H1 (cell line): ENCODE measurements around the gene IGLL5. TPM values are rescaled to one million over a fixed set of nuclear protein-coding genes. Genes with fewer than 3 reads are reported as not detected.

ENCODE experiments used
- CTCF ChIA-PET: fragments of 300-600 bp; sonication (Branson Sonifier 250); formaldehyde crosslinking; loops from one replicate; lab custom pipeline; 2021; ENCODE audit not compliant: partially characterized antibody; lab: Charles Lee
- POLR2A ChIA-PET: fragments of 300-600 bp; sonication (Branson Sonifier 250); formaldehyde crosslinking; loops from one replicate; lab custom pipeline; 2021; ENCODE audit warnings: inconsistent platforms; ENCODE audit not compliant: partially characterized antibody; lab: Charles Lee
- DNase-seq, 2 experiments: peaks; one replicate each; pipeline versions ENCODE4 v3.0.0 to v3.0.0-alpha.2; 2010 to 2022; ENCODE audit warnings: low spot score in 2 of 2, low read depth in 1 of 2, mixed read lengths in 1 of 2
- FAIRE-seq: peaks from 2 replicates; lab custom pipeline; 2011; peaks lifted over from hg19 to GRCh38; lab: Jason Lieb, UNC
- H2AFZ ChIP-seq: 2 replicates; pipeline ENCODE4 v1.8.1; 2012; ENCODE audit warnings: low read length, inconsistent platforms
- H2AK5ac ChIP-seq: 2 replicates; pipeline ENCODE4 v1.6.1; 2013; ENCODE audit warnings: low read depth, low read length
- H2BK120ac ChIP-seq: replicated peaks from 2 replicates; pipeline ENCODE3; 2013; ENCODE audit warnings: low read depth, low read length, inconsistent platforms
- H2BK12ac ChIP-seq: 2 replicates; pipeline ENCODE4 v1.6.1; 2013; ENCODE audit warnings: low read depth, low read length
- H2BK15ac ChIP-seq: 2 replicates; pipeline ENCODE4 v1.6.1; 2013; ENCODE audit warnings: low read length
- H2BK20ac ChIP-seq: 2 replicates; pipeline ENCODE4 v1.6.1; 2013; ENCODE audit warnings: low read length
- H2BK5ac ChIP-seq: 2 replicates; pipeline ENCODE4 v1.6.1; 2013; ENCODE audit warnings: low read depth, low read length
- H3K14ac ChIP-seq: 2 replicates; pipeline ENCODE4 v1.6.1; 2013; ENCODE audit warnings: inconsistent platforms; ENCODE audit not compliant: insufficient read length
- H3K18ac ChIP-seq: 2 replicates; pipeline ENCODE4 v1.6.1; 2013; ENCODE audit warnings: low read length; ENCODE audit errors: extremely low read depth
- H3K23ac ChIP-seq: 2 replicates; pipeline ENCODE4 v1.6.1; 2013; ENCODE audit warnings: inconsistent platforms; ENCODE audit not compliant: insufficient read length
- H3K23me2 ChIP-seq: 2 replicates; pipeline ENCODE4 v1.6.1; 2013; ENCODE audit warnings: low read depth, low read length
- H3K27ac ChIP-seq: 2 replicates; pipeline ENCODE4 v1.6.1; 2011; ENCODE audit warnings: low read depth, low read length, inconsistent platforms
- H3K27me3 ChIP-seq, 4 experiments: replicated peaks in 1 of 4; 1 replicate in 1 of 4; 2 replicates in 3 of 4; pipeline versions ENCODE4 v1.6.1 to v1.8.1; 2011 to 2013; ENCODE audit warnings: low read length in 3 of 4, mild to moderate bottlenecking in 3 of 4, inconsistent platforms in 2 of 4, mixed read lengths in 2 of 4, moderate library complexity in 1 of 4; ENCODE audit not compliant: control insufficient read depth in 3 of 4, insufficient read depth in 3 of 4; ENCODE audit errors: extremely low read depth in 1 of 4
- H3K36me3 ChIP-seq, 4 experiments: 2 replicates each; pipeline versions ENCODE4 v1.6.1 to v1.8.1; 2011 to 2013; ENCODE audit warnings: mild to moderate bottlenecking in 4 of 4, low read length in 3 of 4, moderate library complexity in 2 of 4, control low read depth in 1 of 4, inconsistent platforms in 1 of 4; ENCODE audit not compliant: insufficient read depth in 4 of 4, control insufficient read depth in 2 of 4
- H3K4ac ChIP-seq: replicated peaks from 2 replicates; pipeline ENCODE3; 2013; ENCODE audit warnings: low read length, low read depth, mixed read lengths, inconsistent platforms; ENCODE audit not compliant: insufficient read length
- H3K4me1 ChIP-seq, 4 experiments: replicated peaks in 1 of 4; 1 replicate in 1 of 4; 2 replicates in 3 of 4; pipeline versions ENCODE4 v1.6.1 to v1.8.1; 2011 to 2013; ENCODE audit warnings: low read length in 3 of 4, inconsistent platforms in 2 of 4, mixed read lengths in 1 of 4; ENCODE audit not compliant: insufficient read depth in 4 of 4, control insufficient read depth in 3 of 4
- H3K4me2 ChIP-seq, 2 experiments: 2 replicates each; pipeline versions ENCODE4 v1.6.1 to v1.8.1; 2011 to 2013; ENCODE audit warnings: low read depth in 2 of 2, low read length in 2 of 2, control low read depth in 1 of 2, inconsistent platforms in 1 of 2, mild to moderate bottlenecking in 1 of 2; ENCODE audit not compliant: insufficient read depth in 1 of 2
- H3K4me3 ChIP-seq, 4 experiments: fragments of 200-600, 300-600 bp in 1 of 4; sonication (generic), shearing (Covaris generic), sonication (Bioruptor Twin) in 1 of 4; 2 replicates each; pipeline versions ENCODE4 v1.5.1 to v1.8.1; 2011 to 2016; ENCODE audit warnings: low read length in 4 of 4, low read depth in 3 of 4, control low read depth in 2 of 4, inconsistent platforms in 2 of 4, mild to moderate bottlenecking in 2 of 4, mixed read lengths in 1 of 4, moderate library complexity in 1 of 4; ENCODE audit not compliant: insufficient read depth in 2 of 4; ENCODE audit errors: extremely low read depth in 1 of 4
- H3K56ac ChIP-seq: replicated peaks from 2 replicates; pipeline ENCODE3; 2013; ENCODE audit warnings: low read depth, mild to moderate bottlenecking, mixed read lengths, low read length, inconsistent platforms; ENCODE audit not compliant: insufficient read length
- H3K79me1 ChIP-seq: 2 replicates; pipeline ENCODE4 v1.6.1; 2013; ENCODE audit warnings: low read depth, low read length, control low read depth
- H3K79me2 ChIP-seq, 2 experiments: 2 replicates each; pipeline versions ENCODE4 v1.6.1 to v1.8.1; 2012 to 2013; ENCODE audit warnings: low read length in 2 of 2, mild to moderate bottlenecking in 2 of 2, inconsistent platforms in 1 of 2; ENCODE audit not compliant: insufficient read depth in 2 of 2, control insufficient read depth in 1 of 2
- H3K9ac ChIP-seq, 4 experiments: replicated peaks in 1 of 4; 1 replicate in 1 of 4; 2 replicates in 3 of 4; pipeline versions ENCODE4 v1.6.1 to v1.8.1; 2011 to 2013; ENCODE audit warnings: low read depth in 3 of 4, low read length in 3 of 4, control low read depth in 2 of 4, mild to moderate bottlenecking in 2 of 4, moderate library complexity in 2 of 4, inconsistent platforms in 1 of 4; ENCODE audit errors: extremely low read depth in 1 of 4
- H3K9me3 ChIP-seq, 2 experiments: 2 replicates each; pipeline versions ENCODE4 v1.6.1 to v1.8.1; 2012 to 2013; ENCODE audit warnings: mild to moderate bottlenecking in 2 of 2, moderate library complexity in 2 of 2, control low read depth in 1 of 2, inconsistent platforms in 1 of 2, low read depth in 1 of 2, low read length in 1 of 2, mixed read lengths in 1 of 2; ENCODE audit not compliant: insufficient read depth in 2 of 2
- H4K20me1 ChIP-seq, 2 experiments: replicated peaks in 1 of 2; 2 replicates each; pipeline versions ENCODE3 to v1.8.1; 2011 to 2013; ENCODE audit warnings: inconsistent platforms in 2 of 2, low read length in 2 of 2, mild to moderate bottlenecking in 1 of 2; ENCODE audit not compliant: insufficient read depth in 2 of 2, control insufficient read depth in 1 of 2
- H4K5ac ChIP-seq: 2 replicates; pipeline ENCODE4 v1.6.1; 2013; ENCODE audit warnings: low read length, low read depth, mixed read lengths, inconsistent platforms; ENCODE audit not compliant: insufficient read length
- H4K8ac ChIP-seq: 2 replicates; pipeline ENCODE4 v1.8.0; 2013; ENCODE audit warnings: mild to moderate bottlenecking, moderate library complexity, low read length, inconsistent platforms; ENCODE audit not compliant: insufficient read depth; ENCODE audit errors: extremely low read depth
- H4K91ac ChIP-seq: replicated peaks from 2 replicates; pipeline ENCODE3; 2013; ENCODE audit warnings: low read length, mixed read lengths, inconsistent platforms; ENCODE audit not compliant: insufficient read length
- ATF2 ChIP-seq: IDR thresholded peaks from 2 replicates; pipeline ENCODE4 v1.6.1; 2012; ENCODE audit warnings: low read length, inconsistent platforms
- CHD1 ChIP-seq: IDR thresholded peaks from 2 replicates; pipeline ENCODE4 v1.6.1; 2012; ENCODE audit warnings: low read depth, low read length, improper control_type of control experiment
- CTBP2 ChIP-seq: IDR thresholded peaks from 2 replicates; pipeline ENCODE4 v1.7.0; 2011; ENCODE audit warnings: borderline replicate concordance, mild to moderate bottlenecking, moderate library complexity, mixed read lengths, low read length; ENCODE audit not compliant: insufficient read depth, insufficient read length
- KDM4A ChIP-seq: IDR thresholded peaks from one replicate; pipeline ENCODE4 v1.7.1; 2012; ENCODE audit warnings: low read depth, mild to moderate bottlenecking, moderate library complexity, low read length, inconsistent platforms; ENCODE audit not compliant: severe bottlenecking
- RNF2 ChIP-seq: fragments of 200-900, 300-1000 bp; sonication (generic); IDR thresholded peaks from 2 replicates; pipeline ENCODE4 v1.7.1; 2016; ENCODE audit warnings: borderline replicate concordance, low read depth, mild to moderate bottlenecking, antibody characterized with exemption, low read length; ENCODE audit not compliant: poor library complexity, severe bottlenecking; ENCODE audit errors: missing control alignments
- SP1 ChIP-seq: IDR thresholded peaks from 2 replicates; pipeline ENCODE4 v1.6.1; 2011; ENCODE audit warnings: low read depth, low read length
- TAF7 ChIP-seq: optimal IDR thresholded peaks from 2 replicates; pipeline ENCODE3; 2011; ENCODE audit warnings: low read depth, mild to moderate bottlenecking, inconsistent platforms, low read length, moderate library complexity, borderline replicate concordance
- TCF12 ChIP-seq: IDR thresholded peaks from 2 replicates; pipeline ENCODE4 v1.6.1; 2011; ENCODE audit warnings: low read depth, mild to moderate bottlenecking, low read length
- WGBS, 2 experiments: shearing (Covaris generic) in 1 of 2; methylation state at CpG; one replicate each; pipeline versions ENCODE4 v1.1.6 to v1.1.7; 2013 to 2015; ENCODE audit warnings: low lambda C conversion rate in 2 of 2, mixed read lengths in 2 of 2, inconsistent platforms in 1 of 2, low coverage in 1 of 2, missing lambda C conversion rate in 1 of 2; ENCODE audit not compliant: insufficient replicate concordance in 2 of 2, insufficient coverage in 1 of 2, insufficient read length in 1 of 2; ENCODE audit errors: extremely low coverage in 1 of 2, missing lambda C conversion rate in 1 of 2; 5-methylcytosine and 5-hydroxymethylcytosine counted together
- polyA plus RNA-seq, 7 experiments: library from polyadenylated mRNA; depleted of rRNA in 3 of 7; stranded (reverse) in 5 of 7; unstranded in 2 of 7; fragments of >200 nt in 5 of 7; fragments of 200-250 nt in 2 of 7; gene quantifications; 1 replicate in 5 of 7; 2 replicates in 1 of 7; 4 replicates in 1 of 7; pipeline versions ENCODE4 v1.2.1 to v1.2.3, GENCODE V29; 2011 to 2013; ENCODE audit warnings: missing spikeins in 2 of 7, mixed read lengths in 2 of 7
- total RNA-seq: library from RNA; stranded (reverse); fragmentation: NEBNext Ultra II Directional; extraction: Animal tissue kit (Norgen Biotek cat#: 25700); gene quantifications from 2 replicates; pipeline ENCODE4 v1.2.1, GENCODE V29; 2021

IGLL5 gene
- total and polyA plus RNA-seq, 2 of the 8 experiments (the other 6 are each of a cell fraction or from before 2014, with no cell fraction given): not detected

- WGBS, 2 experiments: 74% methylated on average over 11 of the region's 11 CpGs; no CpG with 5 or more reads in 1 of the 2 experiments
These were observed 4.4 kb upstream of the IGLL5 start for GRCh38 chr22:22883090-22883727.

More at GRCh38 chr22:22883090-22883727, 4.4 kb upstream of the IGLL5 start:
- Histone ChIP-seq H4K8ac (no peak overlapping the region; the same call in 1 of the 2 replicates), H2BK15ac (no peak overlapping the region), H2BK12ac (no peak overlapping the region), H3K9ac (no peak overlapping the region), H3K36me3 (no peaks in the 10 kb centered on the region), H4K5ac (no peak overlapping the region), H3K9me3 (peaks cover 25 to 76% of the 10 kb centered on the region in 2 experiments), H3K79me2 (no peaks in the 10 kb centered on the region), H3K4me1 (no peaks in the 10 kb centered on the region), H4K20me1 (no peaks in the 10 kb centered on the region), H3K27ac (no peak overlapping the region), H3K56ac (no peak overlapping the region), H3K14ac (no peak overlapping the region), H2AK5ac (no peak overlapping the region), H3K23me2 (no peaks in the 10 kb centered on the region), H2BK120ac (no peak overlapping the region), H3K27me3 (peaks cover 8 to 27% (median 16%) of the 10 kb centered on the region in 4 experiments), H2BK5ac (no peak overlapping the region), H3K23ac (no peak overlapping the region), H2AFZ (no peak overlapping the region), H2BK20ac (no peak overlapping the region), H4K91ac (no peak overlapping the region), H3K4me3 (no peak overlapping the region), H3K18ac (no peak overlapping the region), H3K79me1 (no peaks in the 10 kb centered on the region; the same call in 1 of the 2 replicates), H3K4ac (no peak overlapping the region), H3K4me2 (no peak overlapping the region)
- no peak for FAIRE-seq
- TF ChIP-seq ATF2 (no peak), TCF12 (no peak), RNF2 (no peak), KDM4A (no peak), SP1 (no peak), CTBP2 (no peak), CHD1 (no peak), TAF7 (no peak)
- no peak for DNase-seq
- POLR2A ChIA-PET: no interaction called here
- CTCF ChIA-PET: interaction anchor here (1.1 to 1.6 kb wide), 2 partner anchors 13 to 25 kb away, joined by 3 to 4 read pairs; no protein-coding TSS in a partner anchor
